Epithelial cell of prostate (primary cell): Measurements from ENCODE around the gene SERPINA5.

Experiments
- DNase-seq: peaks from one replicate; pipeline ENCODE4 v3.0.0-alpha.2; 2011; ENCODE audit warnings: low read depth, low spot score
- H3K27ac ChIP-seq: fragments of 450-650 bp; 2 replicates; pipeline ENCODE4 v1.5.1; 2017; ENCODE audit warnings: mild to moderate bottlenecking

Gene SERPINA5, protein sequence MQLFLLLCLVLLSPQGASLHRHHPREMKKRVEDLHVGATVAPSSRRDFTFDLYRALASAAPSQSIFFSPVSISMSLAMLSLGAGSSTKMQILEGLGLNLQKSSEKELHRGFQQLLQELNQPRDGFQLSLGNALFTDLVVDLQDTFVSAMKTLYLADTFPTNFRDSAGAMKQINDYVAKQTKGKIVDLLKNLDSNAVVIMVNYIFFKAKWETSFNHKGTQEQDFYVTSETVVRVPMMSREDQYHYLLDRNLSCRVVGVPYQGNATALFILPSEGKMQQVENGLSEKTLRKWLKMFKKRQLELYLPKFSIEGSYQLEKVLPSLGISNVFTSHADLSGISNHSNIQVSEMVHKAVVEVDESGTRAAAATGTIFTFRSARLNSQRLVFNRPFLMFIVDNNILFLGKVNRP

DNA sequence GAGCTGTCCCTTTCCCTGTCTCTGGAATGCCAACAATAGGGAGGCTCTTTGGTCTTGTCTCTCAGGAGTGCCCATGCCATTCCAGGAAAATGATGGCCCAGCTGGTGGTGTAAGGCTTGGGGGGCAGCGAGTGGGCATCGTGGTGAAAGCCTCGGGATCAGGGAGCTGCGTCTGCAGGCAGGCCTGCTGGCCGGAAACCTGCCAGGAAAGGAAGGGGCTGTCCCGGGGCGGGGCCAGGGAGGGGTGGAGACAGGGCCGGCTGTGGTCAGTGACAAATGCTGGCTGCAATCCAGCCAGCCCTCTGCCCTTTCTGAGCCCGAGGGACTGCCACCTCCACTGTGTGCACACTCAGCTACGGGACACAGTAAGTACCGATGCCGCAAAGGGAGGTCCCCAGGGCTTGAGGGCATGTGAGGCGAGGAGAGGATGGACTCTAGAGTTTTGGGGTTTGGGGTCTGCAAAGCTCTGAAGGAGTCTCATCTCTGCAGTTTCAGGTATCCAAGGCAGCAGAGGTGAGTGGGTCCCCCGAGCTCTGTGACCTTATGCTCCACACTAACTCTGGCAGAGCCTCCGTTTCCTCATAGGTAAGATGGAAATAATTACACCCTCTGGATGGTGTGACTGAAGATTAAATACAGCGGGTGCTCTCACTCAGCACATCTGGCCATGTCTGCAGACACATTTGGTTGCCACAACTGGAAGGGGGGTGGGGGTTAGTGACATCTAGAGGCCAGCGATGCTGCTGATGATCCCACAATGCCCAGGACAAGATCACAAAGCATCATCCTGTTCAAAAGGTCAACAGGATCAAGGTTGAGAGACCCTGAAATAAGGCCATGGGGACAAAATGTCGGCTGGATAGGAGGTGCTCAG lies at the start of gene SERPINA5:
Gene SERPINA5, plus strand, starts transcription at position 300 of the 873 bp plus-strand sequence. CDS start 5,937 bp downstream, outside the sequence.
- no peak within 1 kb of the TSS for H3K27ac ChIP-seq
- no peak for DNase-seq

DNA sequence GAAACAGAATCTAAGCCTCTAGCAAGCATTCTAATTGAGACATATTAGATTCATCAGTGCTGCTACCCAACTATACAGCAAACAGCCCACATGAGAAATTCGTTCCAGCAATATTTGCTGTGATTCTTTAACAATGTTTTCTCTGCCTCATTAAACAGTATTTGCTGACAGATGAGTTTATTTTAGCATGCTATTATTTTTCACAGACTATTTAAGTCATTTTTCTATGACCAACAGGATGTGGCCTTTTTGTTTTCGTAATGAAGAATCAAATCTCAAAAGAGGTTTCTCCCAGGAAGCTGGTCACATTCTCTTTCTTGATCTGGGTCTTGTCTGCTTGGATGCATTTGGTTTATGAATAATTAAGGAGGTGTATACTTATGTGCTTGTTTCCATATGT lies 48.8 kb upstream of the SERPINA5 start:
- DNase-seq: no peak
- no peak overlapping the region for H3K27ac ChIP-seq

DNA sequence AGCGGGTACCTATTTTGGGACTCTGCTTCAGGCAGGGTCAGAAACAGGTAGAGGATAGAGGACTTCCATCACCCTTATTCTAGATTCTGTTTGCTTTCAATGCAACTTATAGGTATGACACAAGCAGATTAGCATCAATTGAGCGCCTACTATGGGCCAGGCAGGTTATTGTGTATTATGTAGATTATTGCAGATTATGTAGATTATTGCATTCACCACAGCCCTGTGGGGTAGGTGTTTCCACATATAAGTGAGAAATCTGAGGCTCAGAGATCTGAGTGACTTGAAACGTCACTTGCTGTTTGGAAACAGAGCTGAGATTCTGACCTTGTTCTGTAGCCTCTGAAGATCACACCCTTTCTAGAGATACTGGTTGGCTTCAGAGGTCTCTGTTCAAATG lies 45.7 kb upstream of the SERPINA5 start:
- no peak overlapping the region for H3K27ac ChIP-seq
- DNase-seq: no peak

GRCh38 chr14:94536836-94537235 lies 44.4 kb upstream of the SERPINA5 start:
- no peak overlapping the region for H3K27ac ChIP-seq
- DNase-seq: no peak

GRCh38 chr14:94538070-94538740 lies 43.0 kb upstream of the SERPINA5 start:
- no peak for DNase-seq
- no peak overlapping the region for H3K27ac ChIP-seq

GRCh38 chr14:94539181-94539580 lies 42.0 kb upstream of the SERPINA5 start:
- no peak for DNase-seq

DNA sequence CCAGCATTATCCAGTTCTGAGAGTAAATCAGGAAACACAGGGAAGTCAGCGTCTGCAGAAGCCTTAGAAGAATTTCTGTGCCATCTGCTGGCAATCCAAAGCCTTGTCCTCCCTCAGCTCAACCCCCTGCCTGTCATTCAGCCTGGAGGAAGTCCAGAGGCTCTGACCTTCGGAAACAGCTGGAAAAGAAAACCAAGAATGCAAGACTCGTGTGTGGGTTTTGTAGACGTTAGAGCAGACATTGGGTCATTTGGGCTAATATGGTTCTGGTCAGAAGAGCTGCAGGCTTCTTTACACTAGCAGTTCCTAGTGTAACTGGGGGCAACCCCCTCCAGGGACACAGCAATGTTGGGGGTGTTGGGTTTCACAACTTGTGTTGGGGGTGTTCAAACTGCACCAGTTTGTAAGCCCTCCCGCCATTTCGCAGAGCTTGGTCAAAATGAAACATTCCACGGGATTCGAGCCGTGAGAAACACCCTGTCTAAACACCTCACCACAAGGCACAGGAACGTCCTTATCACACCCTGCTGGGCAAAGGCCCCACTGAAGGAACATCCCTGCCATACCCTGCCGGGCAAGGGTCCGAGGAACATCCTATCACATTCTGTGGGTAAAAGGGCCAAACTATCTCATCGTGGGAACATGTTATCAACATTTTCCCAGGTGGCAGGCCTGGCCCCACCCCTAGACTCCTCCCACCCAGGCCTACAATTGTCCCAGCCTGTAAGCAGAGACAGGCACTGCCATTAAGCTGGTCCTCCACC lies 41.0 kb upstream of the SERPINA5 start:
- no peak overlapping the region for H3K27ac ChIP-seq

More at GRCh38 chr14:94539181-94539580, 42.0 kb upstream of the SERPINA5 start:
- H3K27ac ChIP-seq: no peak overlapping the region

DNA sequence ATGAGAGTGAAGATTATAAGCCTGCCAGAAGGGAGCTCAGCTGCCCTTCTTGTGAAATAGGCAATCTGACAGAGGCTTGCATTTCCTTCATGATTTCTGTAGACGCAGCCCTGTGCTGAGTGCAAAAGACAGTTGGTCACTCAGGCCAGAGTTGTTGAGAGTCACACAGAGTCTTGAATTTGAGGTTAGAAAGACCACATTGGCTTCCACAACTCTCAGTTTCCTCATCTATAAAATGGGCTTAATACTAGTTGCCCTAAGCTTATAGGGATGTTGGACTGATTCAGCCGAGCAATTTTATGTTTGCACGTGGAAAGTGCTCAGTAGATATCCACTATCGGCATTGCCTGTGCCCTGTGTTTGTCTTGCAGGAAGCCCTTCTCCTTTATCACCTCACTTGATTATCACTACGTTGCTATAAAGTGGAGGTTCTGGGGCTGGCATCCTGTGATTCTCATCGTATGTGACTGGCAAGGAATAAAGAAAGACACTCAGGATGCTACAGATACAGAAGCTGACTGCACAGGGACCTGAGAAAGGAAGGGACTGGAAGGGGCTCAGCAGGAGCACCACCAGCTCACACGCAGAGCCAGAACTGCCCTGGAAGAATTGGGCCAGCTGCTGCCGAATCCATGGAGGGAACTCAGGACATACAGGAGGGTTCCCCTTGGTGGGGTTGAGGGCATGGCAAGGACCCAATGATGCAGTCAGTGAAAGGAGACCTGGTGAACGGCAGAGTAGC lies 39.8 kb upstream of the SERPINA5 start:
- DNase-seq: no peak
- H3K27ac ChIP-seq: no peak overlapping the region

More for the DNA sequence above, 41.0 kb upstream of the SERPINA5 start:
- DNase-seq: no peak

DNA sequence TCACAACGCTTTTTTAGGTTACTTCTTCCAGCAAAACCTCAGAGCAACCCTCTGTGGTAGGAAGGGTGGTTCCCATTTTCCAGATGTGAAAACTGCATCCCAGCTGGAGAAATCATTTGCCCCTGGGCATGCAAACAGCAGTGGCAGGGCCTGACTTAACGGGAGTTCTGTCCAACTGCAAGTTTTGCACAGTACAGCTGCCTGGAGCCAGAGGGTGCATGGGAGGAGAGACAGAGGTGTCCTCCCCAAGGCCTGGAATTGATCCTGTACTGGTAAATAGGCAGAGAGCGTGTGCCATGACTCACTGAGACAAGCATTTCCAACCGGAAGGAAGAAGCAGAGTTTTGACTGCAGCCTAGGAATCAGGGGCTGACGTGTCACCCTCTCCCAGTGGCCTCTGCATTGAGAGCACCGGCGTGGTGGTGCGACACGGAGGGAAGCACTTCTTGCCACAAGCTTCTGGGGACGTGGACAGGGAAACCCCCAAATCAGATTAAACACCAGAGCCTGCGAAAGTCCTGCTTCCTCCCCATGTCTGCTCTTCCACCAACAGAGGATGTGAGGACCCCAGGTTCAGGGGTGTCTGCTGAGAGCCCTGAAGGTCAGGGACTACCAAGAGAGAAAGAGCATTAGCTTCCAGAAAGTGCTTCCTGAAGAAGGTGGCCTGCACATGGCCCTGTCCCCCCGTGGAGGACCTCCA lies 39.0 kb upstream of the SERPINA5 start:
- no peak overlapping the region for H3K27ac ChIP-seq
- DNase-seq: no peak

DNA sequence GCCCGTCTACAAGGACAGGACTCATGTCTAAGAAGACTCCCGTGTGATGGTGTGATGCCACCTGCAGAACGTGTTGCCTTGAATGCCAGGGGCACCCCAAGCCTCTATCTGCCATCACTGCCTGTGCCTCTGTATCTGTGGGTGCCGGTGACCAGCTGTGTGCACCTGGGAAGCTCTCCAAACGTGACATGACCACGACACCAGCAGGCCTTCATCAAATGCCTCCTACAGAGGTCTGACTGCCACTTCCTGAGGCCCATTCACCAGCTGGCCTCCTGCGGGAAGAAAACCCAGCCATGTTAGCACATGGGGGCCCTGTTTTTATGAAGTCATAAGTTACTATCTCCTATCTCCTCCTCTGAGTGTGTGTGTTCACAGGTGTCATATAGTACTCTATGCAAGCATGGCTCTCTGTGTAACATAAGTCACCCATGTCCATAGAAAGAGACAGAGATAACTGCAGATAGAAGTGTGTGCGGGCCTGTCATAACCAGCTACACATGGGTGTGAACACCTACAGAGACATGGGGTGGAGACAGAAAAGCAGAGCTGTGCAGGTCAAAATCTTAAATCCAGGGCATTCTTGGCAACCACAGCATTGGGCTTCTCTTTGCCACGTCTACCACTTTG lies 38.3 kb upstream of the SERPINA5 start:
- no peak for DNase-seq

DNA sequence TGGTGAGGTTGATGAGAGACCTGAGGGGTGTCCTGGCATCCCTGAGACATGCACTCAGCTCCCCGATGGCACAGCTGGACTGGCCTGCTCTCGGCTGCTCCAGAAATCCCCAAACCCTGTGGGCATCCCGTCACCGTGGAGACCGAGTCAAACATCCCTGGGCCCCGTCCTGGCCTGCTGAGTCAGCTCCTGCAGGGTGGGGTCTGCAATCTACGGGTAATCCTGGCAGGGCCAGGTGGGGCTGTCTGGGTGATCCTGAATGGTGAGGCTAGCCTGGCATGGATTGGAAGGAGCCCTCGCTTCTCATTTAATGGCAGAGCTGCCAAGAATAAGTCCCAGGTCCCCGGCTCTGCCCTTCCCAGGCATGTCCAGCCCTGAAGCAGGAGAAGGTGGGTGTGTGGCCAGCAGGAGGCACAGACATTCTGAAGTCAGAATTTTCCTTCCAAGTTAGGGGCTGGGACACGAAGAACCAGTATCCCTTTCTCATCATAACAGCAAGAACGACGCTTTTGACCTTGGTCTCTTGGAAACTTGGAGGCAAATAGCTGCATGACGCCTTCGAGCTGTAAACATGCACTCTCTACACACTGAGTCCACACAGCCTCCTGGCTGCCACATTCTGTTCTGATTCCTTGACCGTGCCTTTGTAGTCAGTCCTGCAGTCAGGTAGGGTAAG lies 37.6 kb upstream of the SERPINA5 start:
- no peak overlapping the region for H3K27ac ChIP-seq
- DNase-seq: no peak

More for the DNA sequence above, 38.3 kb upstream of the SERPINA5 start:
- no peak overlapping the region for H3K27ac ChIP-seq

GRCh38 chr14:94544726-94545125 lies 36.5 kb upstream of the SERPINA5 start:
- no peak for DNase-seq
- H3K27ac ChIP-seq: no peak overlapping the region

- no peak overlapping the region for H3K27ac ChIP-seq
- no peak for DNase-seq
Observed at GRCh38 chr14:94545131-94545841, 35.9 kb upstream of the SERPINA5 start.

DNA sequence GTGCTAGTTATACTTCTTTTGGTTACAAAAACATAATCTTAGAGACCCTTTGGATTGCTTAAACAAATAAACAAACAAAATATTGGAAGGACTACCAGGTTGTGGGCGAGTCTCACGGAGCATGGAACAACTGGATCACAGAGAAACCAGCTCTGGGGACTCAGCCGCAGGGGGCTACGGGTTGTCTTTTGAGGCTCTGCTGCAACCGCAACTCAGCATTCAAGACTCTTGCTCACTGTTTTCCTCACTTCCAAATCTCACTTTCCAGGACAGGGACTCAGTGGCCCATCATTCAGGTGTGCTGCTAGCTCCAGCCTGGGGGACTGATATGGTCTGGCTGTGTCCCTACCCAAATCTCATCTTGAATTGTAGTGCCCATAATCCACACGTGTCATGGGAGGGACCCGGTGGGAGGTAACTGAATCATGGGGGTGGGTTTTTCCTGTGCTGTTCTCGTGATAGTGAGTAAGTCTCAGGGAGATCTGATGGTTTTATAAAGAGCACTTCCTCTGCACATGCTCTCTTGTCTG lies 34.0 kb upstream of the SERPINA5 start:
- no peak for DNase-seq
- H3K27ac ChIP-seq: no peak overlapping the region

- H3K27ac ChIP-seq: no peak overlapping the region
Observed at GRCh38 chr14:94547726-94548125, 33.5 kb upstream of the SERPINA5 start.

DNA sequence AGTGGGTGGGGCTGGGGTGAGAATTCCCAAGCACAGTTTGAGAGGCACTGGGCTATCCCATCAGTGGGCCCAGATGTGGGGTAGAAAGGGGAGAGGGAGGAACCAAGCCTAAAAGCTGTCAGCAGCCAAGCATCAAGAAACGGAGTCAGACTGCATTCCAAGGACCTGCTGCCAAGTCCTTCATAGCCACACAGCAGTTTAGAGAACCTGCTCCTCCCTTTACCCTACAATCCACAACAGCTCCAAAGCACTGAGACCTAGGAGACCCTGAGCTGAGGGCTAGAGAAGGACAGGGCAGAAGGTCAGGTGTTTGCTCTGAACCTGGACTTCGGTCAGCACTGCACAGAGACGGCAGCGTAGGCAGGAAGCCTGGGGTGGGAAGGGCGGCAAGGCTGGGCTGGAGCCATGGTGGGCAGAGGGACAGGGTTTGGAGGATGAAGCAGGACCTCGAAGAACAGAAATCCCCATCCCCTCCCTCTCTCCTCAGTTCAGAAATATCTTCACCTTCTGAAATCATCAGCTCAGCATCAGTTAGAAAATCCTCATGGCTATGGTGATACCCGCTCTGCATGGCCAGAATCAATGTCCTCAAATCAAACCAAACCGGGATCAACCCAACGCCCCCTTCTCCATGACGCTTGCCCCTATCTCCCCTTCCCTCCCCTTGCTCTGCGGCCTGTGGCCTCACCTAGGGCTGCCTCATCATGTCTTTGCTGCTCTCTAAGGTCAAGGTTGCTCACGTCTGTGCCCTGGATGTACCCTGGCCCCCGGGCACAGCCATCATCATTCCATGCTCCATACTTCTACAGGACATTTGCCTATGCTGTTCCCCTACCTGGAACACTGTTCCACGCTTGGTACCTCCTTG lies 32.9 kb upstream of the SERPINA5 start:
- H3K27ac ChIP-seq: no peak overlapping the region
- no peak for DNase-seq

More at GRCh38 chr14:94547726-94548125, 33.5 kb upstream of the SERPINA5 start:
- no peak for DNase-seq
